K562 (cell line): ENCODE data around the gene SUPT5H. TPM values are rescaled to one million over a fixed set of nuclear protein-coding genes. Genes with fewer than 3 reads are reported as not detected.

Experiments
- ATAC-seq: fragments of 200-7000 bp; cut with Tn5 transposase; 3 replicates; pipeline ENCODE4 v1.9.1; 2020; ENCODE audit warnings: moderate library complexity
- BruUV-seq: library from RNA; stranded (reverse); fragments of 400-500 nt; replicated peaks from 2 replicates; lab custom pipeline; 2021; lab: Mats Ljungman, UMichigan
- CTCF ChIA-PET: fragments of 300-600 bp; formaldehyde crosslinking; extraction: SDS; loops from one replicate; lab custom pipeline; 2021; ENCODE audit warnings: low intra/inter-chr PET ratio; lab: Yijun Ruan, JAX
- POLR2A ChIA-PET: fragments of 300-600, 350-650 bp; sonication (Branson Sonifier 250); formaldehyde crosslinking; extraction: SDS; loops from one replicate; lab custom pipeline; 2021; ENCODE audit warnings: antibody characterized with exemption, inconsistent platforms; lab: Yijun Ruan, JAX
- DNase-seq, 4 experiments: peaks; one replicate each; pipeline versions ENCODE4 v3.0.0 to v3.0.0-alpha.2; 2011 to 2018; ENCODE audit warnings: low spot score in 3 of 4, mixed read lengths in 3 of 4; ENCODE audit errors: extremely low read depth in 1 of 4
- FAIRE-seq: peaks from 2 replicates; lab custom pipeline; 2011; peaks lifted over from hg19 to GRCh38; lab: Jason Lieb, UNC
- H2AFZ ChIP-seq: 2 replicates; pipeline ENCODE4 v1.6.0; 2011; ENCODE audit warnings: low read depth, low read length, control low read depth, inconsistent platforms
- H3K27ac ChIP-seq: fragments of 200-600 bp; 3 replicates; pipeline ENCODE4 v1.8.0; 2011; ENCODE audit warnings: low read depth, mild to moderate bottlenecking, control low read depth, inconsistent platforms, low read length, moderate library complexity, mixed read lengths; ENCODE audit errors: extremely low read depth
- H3K27me3 ChIP-seq, 2 experiments: fragments of 300-600 bp in 1 of 2; 2 replicates in 1 of 2; 3 replicates in 1 of 2; pipeline versions ENCODE4 v1.6.0 to v1.8.0; 2011; ENCODE audit warnings: inconsistent platforms in 2 of 2, low read length in 2 of 2, mild to moderate bottlenecking in 1 of 2, mixed read lengths in 1 of 2, moderate library complexity in 1 of 2; ENCODE audit not compliant: control insufficient read depth in 2 of 2, insufficient read depth in 2 of 2
- H3K36me3 ChIP-seq: fragments of 300-600 bp; 3 replicates; pipeline ENCODE4 v1.8.0; 2011; ENCODE audit warnings: mild to moderate bottlenecking, low read length, inconsistent platforms; ENCODE audit not compliant: control insufficient read depth, insufficient read depth
- H3K4me1 ChIP-seq, 2 experiments: fragments of 200-600 bp in 1 of 2; replicated peaks in 1 of 2; 2 replicates in 1 of 2; 3 replicates in 1 of 2; pipeline versions ENCODE4 v1.5.1 to v1.8.0; 2011; ENCODE audit warnings: inconsistent platforms in 2 of 2, low read length in 2 of 2, mild to moderate bottlenecking in 1 of 2, mixed read lengths in 1 of 2, moderate library complexity in 1 of 2; ENCODE audit not compliant: control insufficient read depth in 2 of 2, insufficient read depth in 2 of 2
- H3K4me2 ChIP-seq: 2 replicates; pipeline ENCODE4 v1.6.1; 2011; ENCODE audit warnings: low read length, control low read depth, inconsistent platforms, mixed read lengths; ENCODE audit not compliant: insufficient read depth
- H3K4me3 ChIP-seq: fragments of 200-600 bp; sonication (generic), shearing (Covaris generic); 2 replicates; pipeline ENCODE4 v1.5.1; 2016; ENCODE audit warnings: control low read depth, inconsistent platforms
- H3K79me2 ChIP-seq: fragments of 200-600 bp; 3 replicates; pipeline ENCODE4 v1.8.0; 2011; ENCODE audit warnings: low read length, inconsistent platforms; ENCODE audit not compliant: control insufficient read depth, insufficient read depth
- H3K9ac ChIP-seq, 2 experiments: 2 replicates each; pipeline versions ENCODE4 v1.6.0 to v1.6.1; 2011; ENCODE audit warnings: low read depth in 2 of 2, low read length in 2 of 2, control low read depth in 1 of 2, inconsistent platforms in 1 of 2, mild to moderate bottlenecking in 1 of 2, mixed read lengths in 1 of 2; ENCODE audit not compliant: insufficient read depth in 1 of 2
- H3K9me1 ChIP-seq: one replicate; pipeline ENCODE4 v1.6.0; 2011; ENCODE audit warnings: inconsistent platforms, mild to moderate bottlenecking, low read length, moderate library complexity; ENCODE audit not compliant: control insufficient read depth, insufficient read depth
- H3K9me3 ChIP-seq: replicated peaks from 2 replicates; pipeline ENCODE4 v1.5.1; 2011; ENCODE audit warnings: low read depth, low read length, inconsistent platforms; ENCODE audit not compliant: control insufficient read depth, insufficient read depth
- H4K20me1 ChIP-seq: replicated peaks from 2 replicates; pipeline ENCODE4 v1.6.1; 2011; ENCODE audit warnings: low read length, inconsistent platforms, mixed read lengths; ENCODE audit not compliant: control insufficient read depth, insufficient read depth
- ELF2 ChIP-seq: fragments of 250-450 bp; sonication (Bioruptor Pico); IDR thresholded peaks from 2 replicates; pipeline ENCODE4 v1.5.0; 2021; ENCODE audit warnings: mild to moderate bottlenecking
- HNRNPLL ChIP-seq: fragments of 200-400 bp; formaldehyde crosslinking; IDR thresholded peaks from 2 replicates; pipeline ENCODE4 v1.6.1; 2017; ENCODE audit warnings: low read length, low read depth, mild to moderate bottlenecking; ENCODE audit not compliant: poor library complexity, severe bottlenecking
- ILF3 ChIP-seq: fragments of 450-650 bp; IDR thresholded peaks from 2 replicates; pipeline ENCODE4 v1.6.1; 2018; ENCODE audit warnings: antibody characterized with exemption, mild to moderate bottlenecking, moderate library complexity, borderline replicate concordance
- MAFG ChIP-seq: fragments of 450-650 bp; conservative IDR thresholded peaks from 2 replicates; pipeline ENCODE4 v1.6.1; 2016; ENCODE audit warnings: missing genetic modification characterization, missing compliant biosample characterization
- MCM3 ChIP-seq: fragments of 450-650 bp; IDR thresholded peaks from 2 replicates; pipeline ENCODE4 v1.6.1; 2016
- NFRKB ChIP-seq: fragments of 450-650 bp; IDR thresholded peaks from 2 replicates; pipeline ENCODE4 v1.6.1; 2016; ENCODE audit warnings: low read depth
- PHTF2 ChIP-seq: fragments of 250-450 bp; sonication (Bioruptor Pico); IDR thresholded peaks from 2 replicates; pipeline ENCODE4 v1.5.0; 2021; ENCODE audit warnings: mild to moderate bottlenecking
- PTRF ChIP-seq: fragments of 450-650 bp; IDR thresholded peaks from 2 replicates; pipeline ENCODE4 v1.6.1; 2016; ENCODE audit warnings: mild to moderate bottlenecking, missing genetic modification characterization, missing compliant biosample characterization
- TGIF2 ChIP-seq: sonication (generic); formaldehyde crosslinking; IDR thresholded peaks from 2 replicates; pipeline ENCODE4 v1.8.1; 2022; ENCODE audit warnings: mild to moderate bottlenecking, missing genetic modification reagents, moderate library complexity
- ZNF217 ChIP-seq: sonication (generic); formaldehyde crosslinking; IDR thresholded peaks from 2 replicates; pipeline ENCODE4 v1.8.0; 2022; ENCODE audit warnings: mild to moderate bottlenecking, missing genetic modification reagents
- ZNF717 ChIP-seq: fragments of 250-450 bp; sonication (Bioruptor Pico); IDR thresholded peaks from 2 replicates; pipeline ENCODE4 v1.5.0; 2021
- ZNF778 ChIP-seq: fragments of 450-650 bp; formaldehyde crosslinking; IDR thresholded peaks from 2 replicates; pipeline ENCODE4 v1.4.0; 2020; ENCODE audit warnings: mild to moderate bottlenecking, moderate library complexity
- ZNF79 ChIP-seq: fragments of 250-450 bp; sonication (Bioruptor Pico); IDR thresholded peaks from 2 replicates; pipeline ENCODE4 v1.4.0; 2020; ENCODE audit warnings: low read depth, mild to moderate bottlenecking, moderate library complexity
- WGBS: fragments of 100-300 bp; shearing (Covaris generic); methylation state at CpG from one replicate; pipeline ENCODE4 v1.1.6; 2016; ENCODE audit warnings: low coverage, mixed read lengths; ENCODE audit not compliant: insufficient coverage; ENCODE audit errors: missing lambda C conversion rate; 5-methylcytosine and 5-hydroxymethylcytosine counted together
- in situ Hi-C: fragments of 300-500 bp; cut with MboI; formaldehyde crosslinking; loops from 4 replicates; pipeline ENCODE4 v1.15.0; 2018; ENCODE audit warnings: inconsistent platforms, mixed read lengths
- intact Hi-C: fragments of 100-400 bp; cut with micrococcal nuclease; formaldehyde crosslinking; loops from 2 replicates; pipeline ENCODE4 v1.14.2; 2022
- polyA plus RNA-seq, 8 experiments: library from polyadenylated mRNA; depleted of rRNA in 4 of 8; stranded (reverse) in 5 of 8; unstranded in 3 of 8; fragments of >200 nt; fragmentation: Nextera tagmentation in 2 of 8; fragmentation: Illumina TruSeq in 1 of 8; extraction: Ambion mirVana in 2 of 8; extraction: Trizol in 1 of 8; gene quantifications; 2 replicates each; pipeline versions ENCODE4 v1.2.1 to v1.2.3, GENCODE V29; 2011 to 2014; ENCODE audit warnings: inconsistent platforms in 1 of 8, missing spikeins in 1 of 8
- total RNA-seq, 7 experiments: library from RNA; depleted of rRNA in 6 of 7; stranded (reverse); fragments of >200 nt in 6 of 7; fragmentation: Illumina TruSeq in 2 of 7; extraction: Trizol in 2 of 7; gene quantifications; 2 replicates each; pipeline versions ENCODE4 v1.2.1 to v1.2.3, GENCODE V29; 2011 to 2021; ENCODE audit warnings: low replicate concordance in 1 of 7
- TF ChIP-seq, protein P1 (sequence below): fragments of 250-450 bp; sonication (Bioruptor Pico); IDR thresholded peaks from 2 replicates; pipeline ENCODE4 v1.8.0; 2022; ENCODE audit warnings: moderate library complexity, mild to moderate bottlenecking, inconsistent platforms
- TF ChIP-seq, protein P2 (sequence below): fragments of 450-650 bp; IDR thresholded peaks from 2 replicates; pipeline ENCODE4 v1.6.1; 2016; ENCODE audit warnings: antibody characterized with exemption

The SUPT5H gene
- total and polyA plus RNA-seq, 9 of the 15 experiments (the other 6 are each of a cell fraction or from before 2014, with no cell fraction given), result 13.3 to 85.9 (median 35.9) TPM

DNA sequence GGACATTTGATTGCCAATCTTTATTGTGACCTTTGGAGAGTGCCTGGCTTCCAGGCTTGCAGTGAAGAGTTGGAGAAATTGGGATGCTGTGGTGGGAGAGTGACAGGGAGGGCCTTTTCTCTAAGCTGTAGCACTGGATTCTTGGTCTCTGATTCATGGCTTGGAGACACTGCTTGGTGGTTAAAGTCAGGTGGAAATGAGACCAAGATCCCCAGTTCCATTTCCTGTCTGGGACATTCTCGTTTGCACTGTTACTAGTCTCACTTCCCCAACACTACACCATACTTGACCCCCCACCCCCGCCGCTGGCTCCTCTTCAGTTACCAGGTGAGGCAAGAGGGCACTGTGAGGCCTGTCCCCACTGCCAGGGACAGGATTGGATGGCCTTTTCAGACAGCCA lies 2.9 kb downstream of the SUPT5H start:
- no peaks in the 10 kb centered on the region for H3K9me3 ChIP-seq
- H3K27me3 ChIP-seq, result no peaks in the 10 kb centered on the region
- H2AFZ ChIP-seq, result no peak overlapping the region
- H3K36me3 ChIP-seq, result peaks cover 49% of the 10 kb centered on the region; the same call in 2 of the 3 replicates
- ChIA-PET POLR2A (interaction anchor here (0.9 to 1.3 kb wide), 2 partner anchors 12 to 25 kb away, joined by 3 to 6 read pairs; partner anchors contain the start of gene RPS16), CTCF (no interaction called here)
- peaks cover 2 to 22% of the 10 kb centered on the region in 2 experiments; a peak in 3 of 5 replicates for H3K4me1 ChIP-seq
- no peak for DNase-seq
- no TSS peak for BruUV-seq
- in situ Hi-C loops (no loop called here), intact Hi-C loops (loop anchor here (5.0 kb wide), 1 partner anchor 34 kb away; the partner anchor contains the start of gene TIMM50)
- H3K4me3 ChIP-seq, result no peak overlapping the region
- 33% methylated on average over 1 of the region's 3 CpGs for WGBS
- H4K20me1 ChIP-seq, result peaks cover 4% of the 10 kb centered on the region; the same call in 1 of the 2 replicates
- H3K27ac ChIP-seq, result no peak overlapping the region
- H3K79me2 ChIP-seq, result peaks cover 81% of the 10 kb centered on the region
- no peaks in the 10 kb centered on the region for H3K9me1 ChIP-seq
- TF ChIP-seq ZNF79 (no peak), MAFG (tag) (no peak), HNRNPLL (no peak), NFRKB (no peak), ZNF778 (CRISPR knock-in tag) (no peak), TGIF2 (CRISPR knock-in tag) (no peak), ILF3 (no peak), ZNF717 (CRISPR knock-in tag) (no peak), MCM3 (no peak), PTRF (tag) (no peak), ELF2 (CRISPR knock-in tag) (no peak), PHTF2 (no peak), ZNF217 (CRISPR knock-in tag) (no peak)
- TF ChIP-seq, protein P1, sequence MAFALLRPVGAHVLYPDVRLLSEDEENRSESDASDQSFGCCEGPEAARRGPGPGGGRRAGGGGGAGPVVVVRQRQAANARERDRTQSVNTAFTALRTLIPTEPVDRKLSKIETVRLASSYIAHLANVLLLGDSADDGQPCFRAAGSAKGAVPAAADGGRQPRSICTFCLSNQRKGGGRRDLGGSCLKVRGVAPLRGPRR (CRISPR knock-in tag), result no peak
- TF ChIP-seq, protein P2, sequence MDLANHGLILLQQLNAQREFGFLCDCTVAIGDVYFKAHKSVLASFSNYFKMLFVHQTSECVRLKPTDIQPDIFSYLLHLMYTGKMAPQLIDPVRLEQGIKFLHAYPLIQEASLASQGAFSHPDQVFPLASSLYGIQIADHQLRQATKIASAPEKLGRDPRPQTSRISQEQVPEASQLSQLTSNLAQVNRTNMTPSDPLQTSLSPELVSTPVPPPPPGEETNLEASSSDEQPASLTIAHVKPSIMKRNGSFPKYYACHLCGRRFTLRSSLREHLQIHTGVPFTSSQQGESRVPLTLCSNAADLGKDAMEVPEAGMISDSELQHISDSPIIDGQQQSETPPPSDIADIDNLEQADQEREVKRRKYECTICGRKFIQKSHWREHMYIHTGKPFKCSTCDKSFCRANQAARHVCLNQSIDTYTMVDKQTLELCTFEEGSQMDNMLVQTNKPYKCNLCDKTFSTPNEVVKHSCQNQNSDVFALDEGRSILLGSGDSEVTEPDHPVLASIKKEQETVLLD, result no peak
- TF ChIP-seq, all 486 proteins: peak for 0
- FAIRE-seq (no peak), ATAC-seq (no peak)
- no peak overlapping the region for H3K4me2 ChIP-seq
- peak overlapping the region in 1 of 2 experiments; percentile 48; a peak in 1 of 4 replicates for H3K9ac ChIP-seq
